ENCODE measurements around the gene SPATA2L.
"Not testable (repeated sequence)": the region's sequence is repeated elsewhere in the genome, so short reads cannot be mapped to it uniquely, and the experiment has no call there.

Gene SPATA2L

GRCh38 chr16:89706518-89707260, 5.2 kb upstream of the SPATA2L start:
- DNase-seq = no peak

- DNase-seq = no peak
Measured at GRCh38 chr16:89705006-89705405, 3.5 kb upstream of the SPATA2L start.

- no peak for DNase-seq
Measured at GRCh38 chr16:89704281-89704680, 2.8 kb upstream of the SPATA2L start.

GRCh38 chr16:89700649-89701424, 668 bp downstream of the SPATA2L start:
- peak; percentile 49 for DNase-seq

GRCh38 chr16:89700100-89700648, 1.3 kb downstream of the SPATA2L start:
- DNase-seq = peak; percentile 87

- DNase-seq = not testable (repeated sequence)
Measured at GRCh38 chr16:89699629-89700099, 1.8 kb downstream of the SPATA2L start.

GRCh38 chr16:89698717-89699116, 2.8 kb downstream of the SPATA2L start:
- DNase-seq = not testable (repeated sequence)

- DNase-seq = no peak
Measured at GRCh38 chr16:89697616-89698331, 3.7 kb downstream of the SPATA2L start.

- DNase-seq = no peak
Measured at GRCh38 chr16:89697161-89697615, 4.3 kb downstream of the SPATA2L start.

GRCh38 chr16:89696670-89697128, 4.8 kb downstream of the SPATA2L start:
- peak; percentile 39 for DNase-seq

GRCh38 chr16:89695875-89696669, 5.4 kb downstream of the SPATA2L start:
- DNase-seq = no peak

- DNase-seq = no peak
Measured at GRCh38 chr16:89695086-89695874, 6.2 kb downstream of the SPATA2L start.

GRCh38 chr16:89694784-89695085, 6.8 kb downstream of the SPATA2L start:
- not testable (repeated sequence) for DNase-seq

- DNase-seq = no peak
Measured at GRCh38 chr16:89693931-89694783, 7.3 kb downstream of the SPATA2L start.

GRCh38 chr16:89693289-89693731, 8.2 kb downstream of the SPATA2L start:
- DNase-seq = no peak

- DNase-seq = no peak
Measured at GRCh38 chr16:89691986-89692569, 9.4 kb downstream of the SPATA2L start.

GRCh38 chr16:89691231-89691985, 10.1 kb downstream of the SPATA2L start:
- no peak for DNase-seq

- no peak for DNase-seq
Measured at GRCh38 chr16:89690392-89690901, 11.1 kb downstream of the SPATA2L start.

GRCh38 chr16:89689621-89690020, 11.9 kb downstream of the SPATA2L start:
- not testable (repeated sequence) for DNase-seq

All from activated gamma-delta T cell (primary cell).